GM18517 (cell line): ENCODE results near the gene METRN.
"Not testable (repeated sequence)": the region's sequence is repeated elsewhere in the genome, so short reads cannot be mapped to it uniquely, and the experiment has no call there.

ENCODE experiments used
- ATAC-seq: cut with Tn5 transposase; IDR thresholded peaks from one replicate; pipeline ENCODE4 v1.9.1; 2021; ENCODE audit warnings: mild to moderate bottlenecking, moderate library complexity; ENCODE audit not compliant: unreplicated experiment

Gene METRN

GRCh38 chr16:734208-734980 is 19.5 kb downstream of the METRN start:
- no peak for ATAC-seq

DNA sequence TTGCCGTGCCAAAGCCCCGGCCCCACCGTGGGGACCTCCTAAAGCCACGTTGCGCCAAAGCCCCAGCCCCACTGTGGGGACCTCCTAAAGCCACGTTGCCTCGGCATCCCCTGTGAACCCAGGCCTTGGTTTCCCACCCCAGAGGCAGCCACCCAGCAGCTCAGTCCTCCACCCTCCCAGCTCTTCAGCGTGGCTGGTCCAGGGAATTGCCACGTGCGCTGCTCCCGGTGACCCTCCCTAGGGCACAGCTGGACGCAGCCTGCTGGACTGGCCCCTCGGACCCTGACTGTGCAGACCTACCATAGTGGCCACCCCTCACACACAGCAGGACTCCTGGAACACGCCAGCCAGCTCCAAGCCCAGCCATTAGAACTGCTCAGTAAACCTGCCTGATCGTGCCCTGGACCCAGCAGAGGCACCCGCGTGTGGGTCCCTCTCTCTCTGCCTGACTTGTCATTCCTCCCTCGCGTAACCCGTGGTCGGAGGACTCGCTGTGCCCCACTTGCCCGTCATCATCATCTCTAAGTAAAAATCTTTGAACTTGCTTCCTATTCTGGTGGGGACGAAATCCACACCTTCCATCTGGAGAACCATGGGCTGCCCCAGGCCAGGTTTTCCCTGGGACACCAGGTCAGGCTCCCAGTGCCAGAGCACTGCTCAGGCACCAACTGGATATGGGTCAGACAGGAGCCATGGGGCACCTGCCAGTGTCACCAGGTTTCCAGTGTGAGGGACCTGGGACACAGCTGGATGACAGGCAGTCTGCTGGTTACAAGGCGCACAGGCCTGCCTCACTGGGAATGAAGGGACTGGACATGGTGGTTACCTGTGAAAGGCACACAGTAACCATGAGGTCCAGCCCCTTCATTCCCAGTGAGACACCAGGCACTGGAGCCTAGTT is 20.3 kb downstream of the METRN start:
- ATAC-seq = no peak

DNA sequence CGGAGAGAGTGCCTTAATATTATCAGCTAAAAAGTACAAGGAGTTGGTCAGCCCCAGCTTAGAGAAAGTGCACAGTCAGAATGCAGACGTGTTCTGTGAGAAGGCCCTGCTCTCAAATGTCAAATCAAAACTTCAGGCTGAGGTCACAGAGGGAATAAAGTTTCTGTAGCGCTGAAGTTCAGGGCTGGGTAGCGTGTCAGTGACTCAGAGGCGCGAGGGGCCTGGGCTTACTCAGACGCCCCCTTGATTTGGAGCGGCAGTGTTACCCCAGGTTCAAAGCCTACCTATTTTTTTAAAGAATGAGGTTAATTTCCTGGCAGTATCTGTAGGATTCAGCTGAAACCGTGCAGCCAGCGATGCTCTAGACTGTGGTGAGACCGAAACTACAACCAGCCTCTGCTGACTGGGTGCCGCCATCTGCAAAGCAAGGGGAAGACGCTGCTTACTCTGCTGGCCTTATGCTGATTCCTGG is 21.1 kb downstream of the METRN start:
- ATAC-seq = no peak

GRCh38 chr16:736936-737481 is 22.1 kb downstream of the METRN start:
- no peak for ATAC-seq

GRCh38 chr16:739560-740458 is 24.9 kb downstream of the METRN start:
- no peak for ATAC-seq

DNA sequence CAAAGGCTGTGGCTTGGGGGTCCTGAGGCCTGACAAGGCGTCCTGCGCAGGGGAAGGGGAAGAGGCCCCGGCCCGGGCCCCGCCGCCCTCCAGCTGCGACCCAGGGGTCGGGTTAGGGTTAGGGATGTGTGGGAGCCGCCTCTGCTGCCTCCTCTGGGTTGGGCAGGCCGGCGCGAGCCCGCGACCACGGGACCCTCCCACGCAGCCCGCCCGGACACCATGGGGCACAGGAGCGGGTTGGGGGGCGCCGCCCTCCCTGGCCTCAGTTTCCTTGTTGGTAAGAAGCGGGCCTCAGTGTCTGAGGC is 25.5 kb downstream of the METRN start:
- no peak for ATAC-seq

- peak; percentile 62 for ATAC-seq
Measured at GRCh38 chr16:740764-741505, 26.0 kb downstream of the METRN start, which contains the start of gene CIAO3. TSS of gene CIAO3 (minus strand) at chr16:740997. CDS start at chr16:740985, 12 bp downstream.

DNA sequence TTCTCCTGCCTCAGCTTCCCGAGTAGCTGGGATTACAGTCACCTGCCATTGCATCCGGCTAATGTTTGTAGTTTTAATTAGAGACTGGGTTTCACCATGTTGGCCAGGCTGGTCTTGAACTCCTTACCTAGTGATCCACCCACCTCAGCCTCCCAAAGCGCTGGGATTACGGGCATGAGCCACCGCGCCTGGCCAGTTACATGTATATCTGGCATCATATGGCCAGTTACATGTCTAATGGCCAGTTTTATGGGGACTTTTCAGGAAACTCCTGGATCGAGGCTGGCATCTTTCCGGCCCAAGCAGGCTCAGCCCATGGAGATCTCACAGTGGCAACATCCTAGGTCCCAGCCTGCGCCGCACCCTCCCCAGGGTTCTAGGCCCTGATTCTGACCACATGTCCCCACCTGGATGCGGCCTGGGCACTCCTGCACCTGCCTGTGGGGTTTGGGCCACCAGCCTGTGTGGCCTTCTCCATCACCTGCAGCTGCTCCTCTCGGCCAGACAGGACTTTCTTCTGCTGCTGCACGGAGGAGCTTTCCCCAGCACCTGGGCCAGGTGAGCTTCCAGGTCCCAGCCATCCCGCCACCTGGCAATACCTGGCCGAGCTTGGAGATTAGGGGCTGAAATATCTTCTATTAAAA is 27.2 kb downstream of the METRN start:
- no peak for ATAC-seq

DNA sequence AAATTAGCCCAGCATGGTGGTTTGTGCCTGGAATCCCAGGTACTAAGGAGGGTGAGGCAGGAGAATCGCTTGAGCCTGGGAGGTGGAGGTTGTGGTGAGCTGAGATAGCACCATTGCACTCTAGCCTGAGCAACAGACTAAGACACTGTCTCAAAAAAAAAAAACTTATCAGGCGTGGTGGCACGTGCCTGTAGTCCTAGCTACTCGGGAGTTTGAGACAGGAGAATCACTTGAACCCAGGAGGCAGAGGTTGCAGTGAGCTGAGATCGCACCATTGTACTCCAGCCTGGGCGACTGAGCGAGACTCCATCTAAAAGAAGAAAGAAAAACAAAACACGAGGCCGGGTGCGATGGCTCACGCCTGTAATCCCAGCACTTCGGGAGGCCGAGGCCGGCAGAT is 28.0 kb downstream of the METRN start:
- ATAC-seq = not testable (repeated sequence)

DNA sequence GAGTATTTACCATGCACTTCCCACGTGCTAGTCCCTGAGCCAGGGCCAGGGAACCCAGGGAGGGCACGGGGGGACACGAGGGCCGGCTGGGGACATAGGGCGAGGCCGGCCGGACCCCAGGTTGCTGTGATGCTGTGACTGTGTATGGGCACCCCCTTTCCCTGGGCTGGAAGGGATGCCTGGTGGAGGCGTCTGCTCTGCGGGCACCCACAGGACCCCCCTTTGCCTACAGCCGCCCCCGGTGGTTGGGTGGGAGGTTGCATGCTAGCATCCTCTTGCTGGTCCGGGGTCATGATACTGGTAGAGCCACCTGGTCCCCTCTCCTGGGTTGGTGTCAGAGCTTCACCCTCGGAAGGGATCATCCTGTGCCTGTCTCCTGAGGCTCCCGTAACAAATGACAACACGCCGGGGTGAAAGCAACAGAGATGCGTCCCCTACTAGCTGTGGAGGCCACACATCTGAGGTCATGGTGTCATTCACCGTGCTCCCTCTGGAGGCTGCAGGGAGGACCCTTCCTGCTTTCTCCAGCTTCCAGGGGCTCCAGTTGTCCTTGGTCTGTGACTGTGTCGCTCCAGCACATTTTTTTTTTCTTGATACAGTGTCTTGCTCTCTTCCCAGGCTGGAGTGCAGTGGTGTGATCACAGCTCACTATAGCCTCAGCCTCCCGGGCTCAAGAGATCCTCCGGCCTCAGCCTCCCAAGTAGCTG is 29.0 kb downstream of the METRN start:
- ATAC-seq = no peak

DNA sequence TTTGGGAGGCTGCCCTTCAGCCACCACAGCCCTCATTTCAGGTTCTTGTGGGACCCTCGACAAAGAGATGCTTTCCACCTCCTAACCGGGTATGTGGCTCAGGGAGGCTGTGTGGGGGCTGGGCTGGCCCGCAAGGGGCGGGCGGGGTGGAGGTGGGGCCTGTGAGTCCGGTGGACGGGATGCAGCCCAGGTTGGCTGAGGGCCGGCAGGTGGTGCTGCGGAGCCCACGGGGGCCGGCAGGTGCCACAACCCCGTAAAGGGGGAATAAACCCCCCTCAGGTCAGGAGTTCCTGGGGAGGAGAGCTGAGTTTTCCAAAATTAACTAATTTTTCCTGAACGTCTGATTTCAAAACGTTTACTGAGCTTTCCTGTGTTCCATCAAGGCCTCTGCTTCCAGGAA is 30.8 kb downstream of the METRN start:
- ATAC-seq = no peak

- no peak for ATAC-seq
Measured at GRCh38 chr16:746637-747036, 31.7 kb downstream of the METRN start.

- no peak for ATAC-seq
Measured at GRCh38 chr16:747978-748746, 33.2 kb downstream of the METRN start.

DNA sequence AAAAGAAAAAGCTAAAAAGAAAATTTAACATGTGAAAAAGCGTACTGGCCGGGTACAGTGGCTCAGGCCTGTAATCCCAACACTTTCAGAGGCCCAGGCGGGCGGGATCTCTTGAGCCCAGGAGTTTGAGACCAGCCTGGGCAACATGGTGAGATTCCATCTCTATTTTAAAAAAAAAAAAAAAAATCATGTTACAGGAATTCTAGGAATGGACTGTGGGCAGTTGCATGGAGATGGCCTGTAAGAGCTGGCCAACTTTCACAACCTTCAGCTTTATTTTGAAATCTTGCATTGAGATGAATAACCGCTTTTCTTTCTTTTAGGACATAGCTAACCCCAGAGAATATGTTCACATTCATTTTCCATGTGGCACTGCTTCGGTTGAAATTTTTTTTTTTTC is 34.1 kb downstream of the METRN start:
- no peak for ATAC-seq

- no peak for ATAC-seq
Measured at GRCh38 chr16:750485-750884, 35.6 kb downstream of the METRN start.

DNA sequence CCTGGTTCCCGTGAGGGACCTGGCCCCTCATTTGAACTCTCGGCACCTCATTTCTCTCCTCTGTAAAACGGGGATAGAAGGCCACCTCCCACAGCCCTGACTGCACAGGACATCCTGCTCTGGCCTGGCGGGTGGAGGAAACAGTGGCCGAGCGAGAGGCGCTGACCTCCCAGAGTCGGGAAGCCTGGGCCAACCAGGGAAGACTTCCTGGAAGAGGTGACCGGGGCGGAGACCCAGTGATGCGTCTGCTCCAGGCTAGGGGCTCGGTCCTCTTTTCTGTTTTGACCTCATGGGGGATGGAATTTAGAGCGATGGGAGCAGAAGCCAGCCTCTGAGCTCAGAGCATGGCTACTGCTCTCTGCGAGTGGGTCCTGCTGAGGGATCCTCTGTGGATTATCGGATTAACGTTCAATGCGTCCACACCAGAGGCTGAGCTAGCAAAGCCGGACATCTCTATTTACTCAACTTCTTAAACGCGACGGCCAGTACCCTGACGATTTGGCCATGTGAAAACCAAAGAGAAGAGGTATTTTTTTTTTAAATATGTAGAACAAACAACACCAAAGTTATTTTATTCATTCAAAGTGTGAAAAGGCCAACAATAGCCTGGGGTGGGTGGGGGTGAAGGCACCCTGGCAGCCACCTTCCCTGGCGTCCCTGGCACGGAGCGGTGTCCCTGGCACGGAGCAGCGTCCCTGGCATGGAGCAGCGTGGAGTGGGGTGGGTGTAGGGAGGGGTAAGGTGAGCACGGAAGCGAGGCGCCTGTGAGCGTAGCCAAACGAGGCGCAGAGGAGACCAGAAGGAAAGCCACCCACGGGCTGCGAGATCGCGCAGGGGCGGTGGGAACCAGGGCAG is 36.5 kb downstream of the METRN start:
- ATAC-seq = no peak

DNA sequence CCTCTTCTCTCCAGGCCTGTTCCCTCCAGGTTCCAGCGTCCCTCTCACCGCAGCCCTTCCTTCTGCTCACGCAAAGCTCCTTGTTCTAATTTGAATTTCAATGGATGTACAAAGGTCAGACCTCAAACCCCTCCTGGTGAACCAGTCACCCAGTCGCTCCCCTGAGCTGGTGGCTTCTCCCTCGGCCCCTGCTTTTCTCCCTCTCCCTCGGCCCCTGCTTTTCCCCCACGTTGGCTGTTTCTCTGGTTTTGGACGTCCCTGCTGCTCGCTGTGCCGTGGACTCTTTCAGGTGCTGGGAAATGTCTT is 37.0 kb downstream of the METRN start:
- ATAC-seq = no peak
